HG03354 (cell line): ENCODE measurements around the gene CTAG1B.
"Not testable (repeated sequence)": the region's sequence is repeated elsewhere in the genome, so short reads cannot be mapped to it uniquely, and the experiment has no call there.

Source experiments
- ATAC-seq: cut with Tn5 transposase; IDR thresholded peaks from one replicate; pipeline ENCODE4 v1.9.1; 2021; ENCODE audit warnings: mild to moderate bottlenecking; ENCODE audit not compliant: unreplicated experiment, poor library complexity, severe bottlenecking

Gene CTAG1B

GRCh38 chrX:154619182-154619581, at the start of gene CTAG1B:
CTAG1B (minus strand) TSS chrX:154619282; CDS start chrX:154619218, 64 bp downstream.
- not testable (repeated sequence) for ATAC-seq

DNA sequence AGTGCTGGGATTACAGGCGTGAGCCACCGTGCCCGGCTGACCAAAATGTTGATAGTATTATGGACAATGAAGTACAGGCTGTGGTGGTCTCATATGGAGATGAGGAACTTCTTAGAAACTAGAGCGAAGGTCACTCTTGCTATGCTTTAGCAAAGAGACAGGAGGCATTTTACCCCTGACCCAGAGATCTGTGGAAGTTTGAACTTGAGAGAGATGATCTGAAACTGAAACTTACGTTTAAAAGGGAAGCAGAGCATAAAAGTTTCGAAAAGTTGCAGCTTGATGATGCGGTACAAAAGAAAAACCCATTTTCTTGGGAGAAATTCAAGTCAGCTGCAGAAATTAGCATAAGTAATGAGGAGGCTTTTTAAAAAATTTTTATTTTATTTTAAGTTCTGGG, 42.8 kb upstream of the CTAG1B start:
- ATAC-seq: no peak

- ATAC-seq: no peak
Measured at GRCh38 chrX:154661170-154661569, 42.1 kb upstream of the CTAG1B start.

- ATAC-seq: no peak
Measured at GRCh38 chrX:154660541-154660940, 41.5 kb upstream of the CTAG1B start.

- no peak for ATAC-seq
Measured at GRCh38 chrX:154658957-154659356, 39.9 kb upstream of the CTAG1B start.

DNA sequence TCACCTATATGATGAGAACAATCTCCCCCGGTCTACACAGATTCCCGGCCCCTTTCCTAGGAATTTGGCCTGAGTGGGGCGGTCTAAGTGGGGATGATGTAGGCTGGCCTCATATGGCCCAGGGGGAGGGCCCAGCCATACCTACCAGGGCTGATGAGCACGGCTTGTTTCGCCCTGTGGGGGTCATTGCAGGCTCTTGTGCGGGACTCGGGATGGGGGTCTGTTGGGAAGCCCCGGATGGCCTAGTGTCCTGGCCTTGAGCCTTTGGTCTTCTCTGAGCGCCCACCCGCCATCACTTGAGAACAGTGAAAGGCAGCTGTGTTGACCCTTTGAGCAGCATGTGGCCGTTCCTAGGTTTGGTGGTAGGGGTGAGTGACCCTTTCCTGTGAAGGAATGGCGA, 39.1 kb upstream of the CTAG1B start:
- no peak for ATAC-seq

DNA sequence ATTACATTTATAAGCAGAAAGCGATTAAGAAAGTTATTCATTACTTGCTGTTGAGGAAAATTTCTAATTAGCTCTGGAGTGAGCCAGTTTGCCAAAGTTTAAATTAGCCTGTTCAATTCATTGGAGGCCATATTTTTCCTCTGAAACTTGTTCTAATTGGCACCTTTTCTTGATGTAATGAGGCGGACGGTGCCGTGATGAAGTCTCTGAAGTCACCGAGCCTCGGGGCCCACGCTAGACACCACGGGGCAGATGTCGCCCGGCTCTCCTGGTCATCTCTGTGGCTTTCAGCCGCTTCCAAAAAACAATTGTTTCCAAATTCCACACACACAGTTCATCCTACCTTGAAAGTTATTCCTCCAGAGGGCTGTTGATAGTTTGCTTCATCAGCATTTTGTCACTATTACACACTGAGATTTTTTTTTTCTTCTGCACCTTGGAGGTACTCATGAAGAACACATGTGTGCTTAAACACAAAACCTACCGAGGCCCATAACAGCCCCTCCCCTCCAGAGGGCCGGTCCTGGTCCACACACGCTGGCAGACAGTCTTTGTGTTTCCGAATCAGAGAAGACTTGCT, 38.2 kb upstream of the CTAG1B start:
- ATAC-seq: no peak

GRCh38 chrX:154655786-154656185, 36.7 kb upstream of the CTAG1B start:
- ATAC-seq: no peak

GRCh38 chrX:154655346-154655745, 36.3 kb upstream of the CTAG1B start:
- ATAC-seq: no peak

DNA sequence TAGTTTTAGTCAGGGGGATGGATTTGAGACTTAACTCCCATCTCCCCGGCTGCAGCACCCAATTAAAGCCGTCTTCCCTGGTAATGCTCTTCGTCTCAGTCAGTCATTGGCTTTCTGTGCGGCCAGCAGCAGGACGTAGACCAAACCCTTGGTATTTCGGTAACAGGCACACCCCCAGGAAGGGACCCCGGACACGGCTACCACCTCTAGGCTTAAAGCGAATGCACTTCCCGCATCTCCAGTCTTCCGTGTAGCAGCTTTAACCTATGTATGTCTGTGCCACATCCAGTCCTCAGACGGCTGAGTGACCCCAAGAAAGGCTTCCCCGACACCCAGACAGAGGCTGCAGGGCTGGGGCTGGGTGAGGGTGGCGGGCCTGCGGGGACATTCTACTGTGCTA, 35.8 kb upstream of the CTAG1B start:
- no peak for ATAC-seq

GRCh38 chrX:154654372-154654771, 35.3 kb upstream of the CTAG1B start:
- no peak for ATAC-seq

GRCh38 chrX:154653413-154653812, 34.3 kb upstream of the CTAG1B start, which contains the start of gene CTAG2:
CTAG2 (minus strand) TSS chrX:154653579; CDS start chrX:154653515, 64 bp downstream.
- not testable (repeated sequence) for ATAC-seq

- ATAC-seq: no peak
Measured at GRCh38 chrX:154653048-154653401, 33.9 kb upstream of the CTAG1B start.

GRCh38 chrX:154652311-154653047, 33.4 kb upstream of the CTAG1B start:
- ATAC-seq: no peak

GRCh38 chrX:154650221-154650510, 31.1 kb upstream of the CTAG1B start:
- ATAC-seq: no peak

DNA sequence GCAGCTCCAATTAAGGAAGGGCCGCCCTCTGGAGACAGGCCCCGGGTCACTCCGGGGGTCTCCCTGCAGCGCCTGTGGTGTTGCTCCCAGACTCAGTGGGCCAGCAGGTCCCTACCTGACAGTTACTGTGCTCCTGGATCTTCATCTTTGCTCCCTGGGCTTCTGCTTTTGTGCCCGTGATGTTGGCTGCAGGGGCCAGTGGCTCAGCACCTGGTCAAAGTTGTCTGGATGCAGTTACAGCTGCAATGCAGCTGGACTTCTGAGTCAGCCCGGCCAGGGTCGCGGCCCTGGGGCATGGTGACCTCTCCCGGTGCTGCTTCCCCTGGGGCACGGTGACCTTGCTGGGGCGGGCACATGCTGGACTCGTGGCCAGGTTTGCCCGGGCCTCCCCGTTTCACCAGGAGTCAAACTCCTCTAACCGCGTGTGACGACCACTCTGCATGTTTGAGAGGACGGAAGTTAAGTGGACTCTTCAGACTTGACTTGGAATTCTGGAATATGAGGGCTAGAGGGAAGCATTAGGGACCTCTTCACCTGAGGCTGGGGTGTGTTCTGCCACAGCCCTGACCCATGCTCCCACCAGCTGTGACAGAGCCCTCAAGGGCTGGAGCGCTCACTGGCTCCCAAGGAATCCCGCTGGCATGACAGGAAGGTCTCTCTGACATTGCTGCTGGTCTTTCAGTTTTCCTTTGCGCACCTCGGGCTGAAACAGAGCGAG, 30.6 kb upstream of the CTAG1B start:
- ATAC-seq: no peak

- ATAC-seq: no peak
Measured at GRCh38 chrX:154648931-154649330, 29.8 kb upstream of the CTAG1B start.

DNA sequence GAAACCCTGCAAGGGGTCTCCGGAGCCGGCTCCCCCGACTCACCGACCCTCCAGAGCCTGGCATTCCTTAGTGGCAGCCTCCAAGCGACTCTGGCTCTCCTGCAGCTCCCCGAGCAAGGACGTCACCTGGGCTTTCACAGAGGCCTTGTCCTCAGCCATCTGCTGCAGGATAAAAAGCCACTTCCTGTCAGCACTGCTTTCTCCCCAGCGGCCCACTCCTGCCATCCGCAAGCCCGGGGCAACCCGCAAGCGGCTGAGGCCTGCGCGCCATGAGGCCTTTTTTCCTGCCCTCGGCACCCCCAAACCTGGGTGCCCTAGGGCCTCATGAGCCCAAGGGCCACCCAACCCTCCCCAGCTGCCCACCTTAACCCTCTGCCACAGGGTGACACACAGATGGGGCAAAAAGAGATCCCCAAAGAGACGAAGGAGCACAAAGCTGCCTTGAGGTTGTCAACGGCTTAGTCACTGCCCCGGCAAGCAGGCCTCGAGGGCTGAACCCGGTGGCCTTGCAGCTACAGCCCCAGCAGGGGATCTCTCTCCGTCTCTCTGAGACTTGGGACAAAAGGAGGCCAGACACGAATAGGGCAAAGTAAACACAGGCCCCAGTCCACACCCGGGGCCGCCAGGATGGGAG, 26.8 kb upstream of the CTAG1B start:
- ATAC-seq: not testable (repeated sequence)

DNA sequence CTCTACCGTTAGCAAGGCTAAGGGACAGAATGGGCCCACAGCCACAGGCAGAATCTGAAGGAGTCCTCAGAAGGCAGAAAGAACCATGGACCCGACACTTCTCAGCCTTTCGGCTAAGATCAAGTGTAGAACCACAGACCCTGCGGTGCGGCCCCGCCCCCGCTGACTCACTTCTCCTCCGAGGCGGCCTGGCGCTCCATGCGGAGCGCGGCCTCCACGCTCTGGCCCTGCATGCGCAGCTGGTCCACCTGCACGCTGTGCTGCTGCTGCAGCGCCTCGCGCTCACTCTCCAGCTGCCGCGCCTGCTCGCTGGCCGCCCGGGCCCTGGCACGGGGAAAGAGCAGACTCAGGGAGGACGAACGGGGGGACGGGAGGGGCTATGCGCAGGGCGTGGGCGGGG, 24.6 kb upstream of the CTAG1B start:
- ATAC-seq: not testable (repeated sequence)

DNA sequence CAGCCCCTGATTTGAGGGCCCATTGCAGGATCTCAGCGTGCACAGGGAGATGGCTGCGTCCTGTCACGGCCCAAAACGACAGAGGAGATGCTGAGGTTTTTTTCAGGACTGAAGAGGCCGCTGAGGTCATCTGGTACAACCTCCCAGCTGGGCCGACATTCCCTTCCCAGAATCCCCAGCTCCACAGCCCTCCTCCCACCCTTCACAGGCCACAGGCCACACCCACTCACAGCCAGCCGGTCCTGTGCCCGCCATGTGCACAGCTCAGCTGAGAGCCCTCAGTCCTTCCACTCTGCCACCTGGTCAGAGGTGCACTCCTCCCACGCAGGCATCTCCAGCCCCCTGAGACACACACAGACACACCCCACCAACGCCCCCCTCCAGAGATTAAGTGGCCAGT, 22.7 kb upstream of the CTAG1B start:
- ATAC-seq: not testable (repeated sequence)

- ATAC-seq: not testable (repeated sequence)
Measured at GRCh38 chrX:154633661-154634060, 14.6 kb upstream of the CTAG1B start.
